GM21723 (cell line): ENCODE data around the gene GRAP2.
"Not testable (repeated sequence)": the region's sequence is repeated elsewhere in the genome, so short reads cannot be mapped to it uniquely, and the experiment has no call there.

Source experiments
- ATAC-seq: cut with Tn5 transposase; IDR thresholded peaks from one replicate; pipeline ENCODE4 v1.9.1; 2021; ENCODE audit warnings: mild to moderate bottlenecking, moderate library complexity; ENCODE audit not compliant: unreplicated experiment

Gene GRAP2

DNA sequence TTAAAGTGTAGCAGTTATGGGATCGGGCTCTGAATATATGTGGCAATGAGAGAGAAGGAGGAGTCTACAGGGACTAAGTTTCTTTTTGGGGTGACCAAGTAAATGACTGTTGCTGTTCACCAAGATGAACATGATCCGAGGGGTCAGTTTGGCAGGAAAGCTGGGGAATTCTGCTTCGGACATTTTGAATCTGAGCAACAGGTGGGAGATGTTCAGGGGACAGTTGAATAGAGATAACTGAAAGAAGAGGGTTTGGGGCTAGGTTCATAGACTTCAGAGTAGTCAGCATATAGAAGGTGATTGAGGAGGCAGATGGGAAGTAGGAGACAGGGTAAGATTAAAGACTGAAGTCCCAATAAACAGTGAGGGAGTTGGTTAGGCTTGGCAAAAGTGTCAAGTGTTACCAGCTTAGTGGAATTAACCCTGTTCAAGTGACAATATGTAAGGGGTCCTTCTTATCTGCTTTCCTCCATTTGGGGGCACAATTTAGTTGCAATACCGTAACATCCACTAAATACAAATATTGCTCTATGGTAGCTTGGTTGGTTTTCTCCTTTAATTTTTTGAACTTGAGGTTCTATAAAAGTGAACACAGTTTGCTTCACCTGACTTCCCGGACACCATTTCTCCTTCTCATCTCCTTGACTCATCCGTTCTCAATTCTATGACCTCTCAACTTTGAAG lies 4.4 kb upstream of the GRAP2 start:
- ATAC-seq = no peak

DNA sequence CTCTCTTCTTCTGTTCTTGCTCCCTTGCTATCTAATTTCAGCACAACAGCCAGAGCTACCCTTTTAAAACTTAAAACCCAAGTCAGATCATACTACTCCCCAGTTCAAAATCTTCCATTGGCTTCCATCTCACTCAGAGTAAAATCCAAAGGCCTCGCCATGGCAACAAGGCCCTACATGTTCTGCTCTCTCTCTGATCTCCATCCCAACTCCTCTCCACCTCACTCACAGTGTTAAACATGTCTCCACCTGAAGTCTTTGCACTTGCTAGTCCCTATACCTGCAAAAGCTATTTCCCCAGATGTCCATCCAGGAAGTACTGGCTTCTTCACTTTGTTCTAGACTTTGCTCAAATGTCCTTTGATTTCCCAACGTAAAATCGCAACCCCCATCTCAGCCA lies 3.0 kb upstream of the GRAP2 start:
- ATAC-seq = no peak

DNA sequence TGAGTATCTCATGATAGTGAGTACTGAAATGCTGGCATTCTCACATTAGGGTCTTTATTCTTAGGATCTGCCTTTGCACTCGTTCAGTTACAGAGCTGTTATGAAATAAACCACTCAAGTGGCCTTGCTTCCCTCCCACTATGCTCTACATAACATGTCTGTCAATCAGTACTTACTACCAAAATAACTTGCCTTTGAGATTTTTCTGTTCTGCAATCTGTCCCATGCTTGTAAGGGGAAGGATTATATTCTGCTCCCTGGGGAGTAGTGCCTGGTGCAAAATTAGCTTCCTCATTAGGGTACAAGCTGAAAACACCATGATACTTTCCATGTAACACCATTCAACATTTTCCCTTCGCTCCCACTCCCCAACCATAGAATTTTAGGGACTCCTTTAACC lies 1.9 kb upstream of the GRAP2 start:
- peak; percentile 65 for ATAC-seq

DNA sequence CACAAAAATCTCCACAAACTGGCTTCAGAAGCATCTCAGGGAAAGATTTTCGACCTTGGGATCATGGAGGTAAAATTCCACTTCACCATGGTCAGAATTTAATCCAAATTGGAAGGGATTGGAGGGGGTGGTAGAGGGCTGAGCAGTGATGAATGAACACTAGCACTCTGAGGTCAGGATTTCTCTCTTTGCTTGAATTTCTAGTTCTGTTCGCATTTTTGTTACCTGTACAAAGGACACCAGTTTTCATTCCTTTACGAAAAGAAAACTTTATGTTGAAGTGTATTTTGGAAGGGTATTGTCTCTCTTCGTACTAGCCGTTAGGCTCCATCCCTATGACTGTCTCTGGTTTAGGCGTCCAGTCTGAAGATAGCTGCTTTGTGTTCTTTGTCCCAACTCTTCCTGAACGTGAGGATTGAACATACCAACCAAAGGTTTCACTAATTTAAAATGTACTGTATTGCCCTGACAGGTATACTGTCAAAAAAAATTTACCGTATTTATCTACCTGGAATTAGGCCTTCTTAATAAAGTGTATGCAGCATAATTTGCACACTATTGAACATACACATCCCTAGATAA lies 772 bp downstream of the GRAP2 start:
- no peak for ATAC-seq

DNA sequence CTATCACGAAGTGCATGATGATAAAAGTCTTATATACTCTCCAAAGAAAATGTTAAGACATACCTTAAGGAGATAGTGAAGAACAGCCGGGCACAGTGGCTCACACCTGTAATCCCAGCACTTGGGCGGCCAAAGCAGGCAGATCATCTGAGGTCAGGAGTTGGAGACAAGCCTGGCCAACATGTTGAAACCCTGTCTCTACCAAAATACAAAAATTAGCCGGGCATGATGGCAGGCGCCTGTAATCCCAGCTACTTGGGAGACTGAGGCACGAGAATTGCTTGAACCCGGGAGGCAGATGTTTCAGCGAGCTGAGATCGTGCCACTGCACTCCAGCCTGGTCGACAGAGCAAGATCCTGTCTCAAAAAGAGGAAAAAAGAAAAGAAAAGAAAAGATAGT lies 3.1 kb downstream of the GRAP2 start:
- not testable (repeated sequence) for ATAC-seq

DNA sequence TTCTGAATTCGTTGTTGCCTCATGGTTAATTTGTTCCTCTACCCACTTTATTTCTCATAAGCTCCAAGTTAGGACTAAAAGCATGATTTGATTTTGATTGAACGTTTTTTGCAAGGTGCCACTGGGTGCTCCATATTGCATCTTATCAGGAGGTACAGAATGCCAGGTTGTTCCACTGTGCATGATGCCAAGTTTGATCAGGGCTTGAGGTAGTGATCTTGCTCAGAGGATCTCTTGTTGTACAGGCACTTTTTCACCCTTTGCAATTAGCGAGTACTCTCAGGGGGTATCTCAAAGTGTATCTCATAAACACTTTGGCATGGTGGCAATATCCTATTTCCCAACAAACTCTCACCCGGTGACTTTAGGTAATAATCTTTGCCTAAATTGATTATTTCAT lies 4.0 kb downstream of the GRAP2 start:
- no peak for ATAC-seq

DNA sequence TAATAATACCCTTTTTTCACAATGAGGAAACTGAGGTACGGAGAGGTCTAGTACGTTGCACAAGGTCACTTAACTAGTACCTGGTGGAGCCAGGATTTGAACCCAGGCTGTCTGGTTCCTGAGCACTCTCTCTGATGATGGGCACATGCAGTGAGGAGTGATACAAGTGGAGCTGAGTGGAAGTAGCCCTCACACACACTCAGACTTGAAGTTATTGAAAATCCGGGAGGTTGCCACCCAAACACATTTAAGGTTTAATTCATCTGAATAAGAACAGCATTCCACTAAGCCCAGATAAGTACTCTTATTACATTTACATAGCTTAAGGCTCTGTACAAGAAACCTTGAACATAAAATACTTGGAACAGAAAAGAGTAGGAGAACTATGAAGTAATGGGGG lies 4.8 kb downstream of the GRAP2 start:
- no peak for ATAC-seq

DNA sequence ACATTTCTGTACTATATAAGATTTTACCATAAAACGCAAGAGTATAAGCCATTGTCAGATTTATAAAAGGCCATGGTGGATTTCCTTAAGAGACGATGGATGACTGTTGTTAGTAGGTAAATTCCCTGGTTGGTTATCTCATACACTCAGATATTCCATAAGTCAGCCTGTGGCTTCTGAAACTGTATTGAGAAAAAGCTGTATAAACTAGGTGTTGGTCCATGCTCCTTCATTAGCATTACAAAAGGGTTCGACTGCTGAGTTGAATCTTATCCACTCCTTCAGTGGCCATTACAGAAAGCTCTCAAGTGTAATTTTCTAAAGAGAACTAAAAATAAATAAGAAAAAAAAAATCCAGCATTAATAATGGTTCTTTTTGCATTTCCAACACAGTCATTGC lies 5.3 kb downstream of the GRAP2 start:
- ATAC-seq = no peak

DNA sequence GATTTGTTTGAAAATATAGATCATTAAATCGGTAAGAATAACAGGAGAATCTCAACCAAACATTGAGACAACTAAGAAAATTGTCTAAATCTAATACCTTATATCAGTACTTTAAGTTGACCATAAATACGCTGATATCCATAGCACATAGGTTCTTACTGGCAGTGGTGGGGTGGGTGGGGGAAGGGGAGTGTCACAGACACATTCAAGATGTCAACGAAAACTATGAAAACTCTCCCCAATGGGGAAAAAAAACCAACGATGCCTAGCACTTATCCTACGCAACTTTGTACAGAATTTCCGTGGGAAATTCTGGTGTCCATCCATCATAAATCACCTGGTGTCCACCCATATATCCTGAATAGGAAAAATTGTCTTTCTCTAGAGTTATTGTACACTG lies 6.2 kb downstream of the GRAP2 start:
- ATAC-seq = no peak

DNA sequence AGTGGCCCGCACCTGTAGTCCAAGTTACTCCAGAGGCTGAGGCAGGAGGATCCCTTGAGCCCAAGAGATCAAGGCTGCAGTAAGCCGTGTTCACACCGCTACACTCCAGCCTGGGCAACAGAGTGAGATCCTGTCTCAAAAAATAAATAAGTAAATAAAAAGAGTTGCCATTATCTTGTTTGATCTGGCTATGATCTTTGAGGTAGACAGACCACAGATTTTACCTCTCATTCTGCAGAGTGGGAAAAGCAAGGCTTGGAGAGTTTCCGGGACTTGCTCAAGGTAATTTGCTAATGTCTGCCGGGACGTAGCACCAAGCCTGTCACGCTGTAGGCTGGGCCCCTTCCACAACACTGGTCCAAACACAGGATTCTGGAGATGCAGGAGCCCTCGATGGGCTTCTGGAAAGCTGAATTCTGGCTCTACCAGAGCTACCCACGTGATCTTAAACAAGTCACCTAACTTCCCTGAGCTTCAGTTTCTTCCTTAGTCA lies 6.8 kb downstream of the GRAP2 start:
- ATAC-seq = no peak

DNA sequence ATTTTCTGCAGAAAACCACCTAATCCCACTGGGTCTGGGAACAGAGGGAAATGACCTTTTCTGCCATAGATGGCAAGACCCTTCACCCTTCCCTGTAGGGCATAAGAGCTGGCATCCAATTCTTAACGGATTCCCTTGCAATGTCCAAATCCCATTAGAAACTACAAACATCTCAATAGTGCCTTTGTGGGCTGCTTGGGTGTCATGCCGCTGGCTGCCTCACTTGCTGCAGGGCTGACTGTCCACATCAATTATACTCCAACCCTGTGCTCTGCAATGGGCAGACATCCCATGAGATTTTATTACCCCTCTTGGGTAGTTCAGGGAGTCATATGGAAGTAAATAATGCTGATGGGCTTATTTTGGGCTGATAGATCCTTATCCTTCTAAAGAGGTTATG lies 7.3 kb downstream of the GRAP2 start:
- ATAC-seq = no peak

DNA sequence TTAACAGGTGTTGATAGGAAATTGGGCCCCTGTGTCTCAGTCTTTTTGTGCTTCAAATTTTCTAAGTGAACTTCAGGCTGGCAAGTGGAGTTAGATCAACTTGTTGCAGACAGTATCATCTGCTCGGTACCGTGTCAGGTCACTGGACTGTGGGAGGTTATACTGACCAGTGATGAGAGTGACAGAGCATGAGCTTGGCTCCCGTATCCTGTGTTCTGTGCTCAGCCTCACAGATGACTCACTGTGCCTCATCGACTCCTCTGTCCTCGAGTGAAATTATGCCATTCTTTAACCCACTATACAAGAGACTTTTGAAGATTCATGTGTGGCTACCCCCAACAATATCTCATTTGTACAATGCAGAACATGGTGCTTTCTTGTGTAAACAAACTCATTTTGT lies 7.9 kb downstream of the GRAP2 start:
- no peak for ATAC-seq

DNA sequence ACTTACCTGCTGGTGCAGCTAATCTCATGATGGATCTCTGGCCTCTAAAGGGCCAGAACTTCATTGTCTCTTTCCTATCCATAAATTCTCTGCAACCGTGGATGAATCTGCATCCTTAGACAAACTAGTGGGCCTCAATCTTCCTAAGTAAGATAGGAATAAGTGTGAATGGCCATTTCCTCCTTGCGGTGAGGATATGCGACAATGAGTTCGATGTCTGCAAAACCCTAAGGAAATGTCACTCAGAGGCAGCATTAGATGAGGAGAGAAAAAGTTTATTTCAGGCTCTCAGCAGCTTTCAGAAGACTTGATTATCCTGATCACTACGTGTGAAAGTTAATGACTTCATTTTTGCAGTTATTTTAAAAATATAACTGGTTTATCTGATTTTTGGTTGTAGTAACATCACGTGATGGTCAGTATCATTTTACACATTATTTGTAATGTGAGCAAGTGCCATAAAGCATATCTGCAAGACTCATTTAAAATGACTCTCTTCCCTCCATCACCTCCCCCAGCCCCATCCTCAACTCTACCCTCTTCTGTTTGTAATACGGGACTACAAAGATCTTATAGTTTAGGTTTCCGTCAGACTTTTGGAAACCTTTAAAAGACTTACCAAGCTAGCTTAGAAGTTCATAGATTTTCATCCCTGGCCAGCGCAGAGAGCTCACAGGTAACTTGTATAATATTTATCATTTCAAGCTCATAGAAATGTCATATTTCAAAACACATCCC lies 10.2 kb downstream of the GRAP2 start:
- no peak for ATAC-seq

DNA sequence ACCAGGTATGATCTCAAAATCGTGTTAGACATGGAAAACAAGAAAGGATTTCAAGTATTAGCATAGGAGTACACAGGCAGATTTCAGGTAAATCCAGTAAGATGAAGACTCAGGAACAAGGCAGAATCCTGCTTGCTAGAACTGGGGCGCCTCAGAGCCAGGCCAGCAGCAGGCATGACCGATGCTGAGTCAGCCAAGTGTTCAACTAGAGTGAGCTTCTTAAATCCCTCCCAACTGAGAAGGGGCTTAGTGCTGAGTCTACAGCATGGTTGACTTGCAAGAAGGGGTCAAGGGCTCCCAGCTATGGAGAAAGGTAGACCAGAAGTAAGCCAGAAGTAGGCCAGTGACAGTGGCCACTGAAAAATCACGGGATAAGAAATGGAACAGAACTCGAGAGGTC lies 12.4 kb downstream of the GRAP2 start:
- ATAC-seq = no peak

DNA sequence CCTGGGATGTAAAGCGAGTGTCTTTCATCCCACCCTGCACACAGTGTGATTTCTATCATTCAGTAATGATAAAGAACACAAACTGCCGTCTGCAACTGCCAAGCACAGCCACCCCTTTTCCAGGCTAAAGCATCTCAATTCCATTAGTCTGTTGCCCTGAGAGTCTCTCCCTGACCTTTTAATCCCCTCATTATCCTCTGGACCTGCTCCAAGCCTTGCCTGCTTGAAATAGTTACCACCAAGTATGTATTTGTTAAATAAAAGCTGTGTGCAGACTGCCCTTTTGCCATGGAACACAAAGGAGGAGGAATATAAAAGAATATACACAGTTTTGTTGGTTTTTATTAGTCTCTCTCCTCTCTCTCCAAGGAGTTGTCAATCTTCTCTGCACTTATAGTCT lies 13.0 kb downstream of the GRAP2 start:
- no peak for ATAC-seq

DNA sequence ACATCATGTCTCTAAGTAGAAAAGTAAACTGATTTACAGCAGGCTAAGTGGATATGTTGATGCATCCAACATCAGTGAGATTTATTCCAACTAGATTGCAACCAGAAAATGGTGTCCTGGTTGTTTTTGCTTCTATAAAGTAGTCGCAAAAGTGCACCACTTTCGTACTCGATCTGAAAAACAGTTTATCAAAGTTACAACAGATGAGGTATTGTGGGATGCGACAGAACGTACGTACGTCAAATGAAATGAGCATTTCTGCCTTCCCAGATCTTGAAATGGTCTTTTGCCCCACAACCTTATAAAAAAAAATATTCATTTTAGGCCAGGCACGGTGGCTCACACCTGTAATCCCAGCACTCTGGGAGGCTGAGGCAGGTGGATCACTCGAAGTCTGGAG lies 13.7 kb downstream of the GRAP2 start:
- no peak for ATAC-seq

DNA sequence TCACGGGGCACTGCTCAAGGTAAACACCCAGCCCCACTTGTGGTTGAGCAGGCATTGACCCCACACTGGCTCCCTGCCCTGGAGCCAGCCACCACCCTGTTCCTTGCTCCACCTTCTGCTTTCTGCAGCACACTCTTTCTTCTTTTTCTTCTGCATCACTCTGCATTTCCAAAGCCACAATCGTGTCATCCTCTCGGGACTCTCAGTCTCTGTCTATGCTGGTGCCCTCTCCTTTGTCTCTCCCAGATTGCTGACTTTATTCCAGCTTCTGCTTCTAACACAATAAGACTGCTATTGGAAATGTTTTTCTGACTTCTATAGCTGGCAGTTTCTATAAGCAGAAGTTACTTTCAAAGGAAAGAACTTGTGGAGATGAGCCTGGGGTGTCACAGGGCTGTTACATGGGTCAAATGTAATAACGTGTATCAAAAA lies 14.4 kb downstream of the GRAP2 start:
- no peak for ATAC-seq

DNA sequence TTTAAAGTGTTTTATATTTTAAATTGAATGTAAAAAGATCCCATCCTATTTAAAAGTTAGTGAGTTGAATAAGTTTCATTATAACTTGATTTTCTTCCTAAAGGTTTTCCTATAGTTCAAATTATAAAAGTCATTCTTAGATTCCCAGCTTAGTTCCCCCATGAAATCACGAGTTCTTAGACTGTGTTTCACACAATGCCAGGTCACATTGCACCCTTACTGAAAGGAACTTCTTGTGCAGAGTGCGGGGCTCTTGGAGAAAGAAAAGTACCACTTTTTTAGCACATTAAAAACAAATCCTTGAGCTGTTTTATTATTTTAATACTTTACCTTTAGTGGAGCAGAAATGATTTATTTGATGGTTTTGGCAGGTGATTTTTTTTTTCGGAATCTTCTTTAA lies 15.6 kb downstream of the GRAP2 start:
- ATAC-seq = no peak

DNA sequence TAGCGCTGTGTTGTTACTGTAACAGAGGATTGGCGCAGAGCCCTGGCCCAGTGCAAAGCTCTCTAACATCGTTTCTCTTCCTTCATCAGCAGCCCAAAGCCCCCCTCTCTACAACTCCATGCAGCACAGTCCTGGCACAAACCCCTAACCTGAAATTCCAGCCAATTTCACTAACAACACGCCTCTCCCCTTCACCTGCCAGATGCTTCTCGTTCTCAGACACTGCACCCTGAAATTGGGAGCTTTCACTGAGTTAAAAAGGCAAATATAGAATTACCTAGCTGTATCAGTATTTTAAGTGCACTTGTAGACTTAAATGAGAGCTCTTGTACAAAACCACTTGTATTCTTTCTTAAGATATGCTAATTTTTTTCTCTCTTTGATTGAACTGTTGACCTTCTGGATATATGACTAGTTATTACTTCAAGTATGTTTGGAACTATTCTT lies 16.3 kb downstream of the GRAP2 start:
- ATAC-seq = no peak

DNA sequence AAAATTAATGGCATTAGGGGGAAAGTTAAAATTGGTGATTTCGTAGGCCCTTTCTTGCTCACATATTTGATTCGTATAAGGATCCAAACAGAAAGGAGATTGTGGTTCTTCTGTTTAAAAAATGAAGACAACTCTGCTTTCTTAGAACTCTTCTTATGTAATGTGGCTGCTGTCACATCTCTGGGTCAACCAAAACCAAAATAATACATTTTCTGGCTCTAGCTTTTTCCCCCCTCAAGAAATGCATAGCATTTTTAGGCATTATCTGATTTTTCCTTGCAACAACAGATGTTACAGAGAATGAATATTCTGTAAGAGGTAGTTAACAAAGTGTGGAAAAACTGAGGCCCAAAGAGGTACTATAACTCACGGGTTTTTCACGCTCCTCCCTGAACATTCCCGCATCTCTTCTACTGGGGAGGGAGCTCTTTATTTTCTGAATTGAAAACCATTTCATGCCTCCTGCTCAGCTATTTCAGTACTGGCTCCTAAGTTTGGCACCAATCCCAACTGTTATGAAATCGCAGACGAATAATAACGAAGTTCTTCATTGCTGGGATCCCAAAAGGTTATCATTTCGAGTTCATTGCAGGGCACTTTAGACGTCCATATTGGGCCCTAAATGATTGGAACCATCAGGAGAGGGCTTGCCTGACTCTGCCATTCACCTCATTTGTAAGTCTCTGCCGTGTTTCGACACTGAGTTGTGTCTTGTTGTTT lies 17.1 kb downstream of the GRAP2 start:
- no peak for ATAC-seq

DNA sequence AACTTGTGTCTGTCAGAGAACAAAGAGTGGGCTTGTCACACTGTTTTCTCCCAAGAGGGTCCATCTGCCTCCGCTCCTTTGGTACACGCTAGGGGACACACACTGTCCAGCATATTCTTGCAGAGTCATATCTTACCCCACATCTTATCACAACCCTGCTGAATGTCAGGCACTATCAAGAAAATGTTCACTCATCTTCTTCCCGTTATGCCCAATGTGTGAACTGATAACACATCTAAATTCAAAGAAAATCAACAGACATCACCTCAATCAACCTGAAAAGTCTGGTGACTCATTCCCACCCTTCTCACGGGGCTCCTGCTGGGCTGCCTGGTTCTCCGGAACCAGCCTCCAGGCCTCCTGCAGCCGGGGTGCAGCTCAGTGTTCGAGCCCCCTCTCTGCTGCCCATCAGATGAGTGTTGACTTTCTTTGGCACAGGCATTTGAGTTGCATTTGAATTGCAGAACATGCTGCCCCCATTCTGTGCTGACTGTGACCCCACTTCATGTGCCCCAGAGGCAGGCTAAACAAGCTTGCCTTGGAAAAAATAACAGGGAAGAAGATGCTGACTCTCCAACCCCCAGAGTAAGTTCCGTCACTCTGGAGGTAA lies 19.4 kb downstream of the GRAP2 start:
- ATAC-seq = no peak
